HuH-7 (cell line): ENCODE measurements around the gene FZD7.

Source experiments
- DNase-seq: peaks from one replicate; pipeline ENCODE4 v3.0.0; 2011; ENCODE audit warnings: low spot score

FZD7 gene

GRCh38 chr2:202067589-202067988, 33.9 kb downstream of the FZD7 start:
- no peak for DNase-seq

GRCh38 chr2:202069170-202070067, 35.8 kb downstream of the FZD7 start:
- DNase-seq, result no peak

- no peak for DNase-seq
Observed at GRCh38 chr2:202071107-202071506, 37.5 kb downstream of the FZD7 start.

- DNase-seq, result peak; percentile 20
Observed at GRCh38 chr2:202072226-202072625, 38.6 kb downstream of the FZD7 start.

- no peak for DNase-seq
Observed at GRCh38 chr2:202072737-202073401, 39.2 kb downstream of the FZD7 start, which contains the start of gene KIAA2012. Gene KIAA2012 (plus strand): TSS chr2:202073255. CDS start chr2:202073628, 373 bp downstream.

- no peak for DNase-seq
Observed at GRCh38 chr2:202074324-202074723, 40.7 kb downstream of the FZD7 start.

GRCh38 chr2:202079310-202079709, 45.7 kb downstream of the FZD7 start:
- DNase-seq, result no peak

GRCh38 chr2:202084265-202084664, 50.6 kb downstream of the FZD7 start:
- no peak for DNase-seq
